COR-L47 (cell line): ENCODE data around the gene BSND.
A peak's percentile ranks its signal among the peaks of the same experiment; 100 is the strongest.

Experiments used
- DNase-seq: peaks from one replicate; lab custom pipeline; 2025; lab: John Stamatoyannopoulos, UW

BSND gene

DNA sequence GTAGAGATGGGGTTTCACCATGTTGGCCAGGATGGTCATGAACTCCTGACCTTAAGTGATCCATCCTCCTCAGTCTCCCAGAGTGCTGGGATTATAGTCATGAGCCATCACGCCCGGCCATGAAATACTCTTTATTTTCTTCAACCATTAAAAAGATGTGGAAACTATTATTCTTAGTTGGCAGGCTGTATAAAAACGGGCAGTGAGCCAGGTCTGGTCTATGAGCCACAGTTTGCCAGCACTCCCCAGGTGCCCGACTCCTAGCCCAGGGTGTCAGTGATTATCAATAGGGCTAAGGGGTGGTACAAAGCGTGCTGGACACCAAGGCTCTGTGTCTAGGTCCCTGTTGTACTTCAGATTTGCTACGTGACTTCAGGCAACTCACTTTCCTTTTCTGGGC, 22.0 kb upstream of the BSND start:
- peak; percentile 89 for DNase-seq

DNA sequence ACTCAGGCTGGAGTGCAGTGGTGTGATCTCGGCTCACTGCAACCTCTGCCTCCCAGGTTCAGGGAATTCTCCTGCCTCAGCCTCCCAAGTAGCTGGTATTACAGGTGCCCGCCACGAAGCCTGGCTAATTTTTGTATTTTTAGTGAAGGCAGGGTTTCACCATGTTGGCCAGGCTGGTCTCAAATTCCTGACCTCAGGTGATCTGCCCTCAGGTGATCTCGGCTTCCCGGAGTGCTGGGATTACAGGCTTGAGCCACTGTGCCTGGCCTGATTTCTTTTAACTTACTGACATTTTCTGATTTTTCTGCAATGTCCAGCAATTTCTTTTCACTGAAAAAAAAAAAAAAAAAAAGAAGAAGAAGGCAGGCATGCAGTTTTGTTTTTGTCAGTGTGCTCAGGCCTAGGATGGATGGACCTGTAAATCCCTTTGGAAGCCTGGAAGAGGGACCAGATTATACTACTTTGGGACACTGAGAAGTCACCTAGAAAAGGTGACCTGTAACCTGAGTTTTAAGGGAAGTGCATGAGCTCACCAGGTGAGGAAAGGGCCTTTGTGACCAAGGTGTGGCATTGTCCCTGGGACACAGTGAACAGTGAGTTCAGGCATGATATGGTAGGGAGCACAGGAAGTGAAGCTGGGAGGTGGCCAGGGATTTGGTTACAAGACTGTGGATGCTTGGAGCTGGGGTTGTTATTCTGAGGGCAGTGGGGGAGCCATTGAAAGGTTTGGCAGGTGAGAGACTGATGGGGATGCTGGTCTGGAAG, 21.0 kb upstream of the BSND start:
- peak; percentile 61 for DNase-seq

GRCh38 chr1:54978528-54979326, 20.0 kb upstream of the BSND start:
- no peak for DNase-seq

GRCh38 chr1:54979327-54979891, 19.3 kb upstream of the BSND start:
- no peak for DNase-seq

GRCh38 chr1:54980046-54980527, 18.6 kb upstream of the BSND start:
- no peak for DNase-seq

DNA sequence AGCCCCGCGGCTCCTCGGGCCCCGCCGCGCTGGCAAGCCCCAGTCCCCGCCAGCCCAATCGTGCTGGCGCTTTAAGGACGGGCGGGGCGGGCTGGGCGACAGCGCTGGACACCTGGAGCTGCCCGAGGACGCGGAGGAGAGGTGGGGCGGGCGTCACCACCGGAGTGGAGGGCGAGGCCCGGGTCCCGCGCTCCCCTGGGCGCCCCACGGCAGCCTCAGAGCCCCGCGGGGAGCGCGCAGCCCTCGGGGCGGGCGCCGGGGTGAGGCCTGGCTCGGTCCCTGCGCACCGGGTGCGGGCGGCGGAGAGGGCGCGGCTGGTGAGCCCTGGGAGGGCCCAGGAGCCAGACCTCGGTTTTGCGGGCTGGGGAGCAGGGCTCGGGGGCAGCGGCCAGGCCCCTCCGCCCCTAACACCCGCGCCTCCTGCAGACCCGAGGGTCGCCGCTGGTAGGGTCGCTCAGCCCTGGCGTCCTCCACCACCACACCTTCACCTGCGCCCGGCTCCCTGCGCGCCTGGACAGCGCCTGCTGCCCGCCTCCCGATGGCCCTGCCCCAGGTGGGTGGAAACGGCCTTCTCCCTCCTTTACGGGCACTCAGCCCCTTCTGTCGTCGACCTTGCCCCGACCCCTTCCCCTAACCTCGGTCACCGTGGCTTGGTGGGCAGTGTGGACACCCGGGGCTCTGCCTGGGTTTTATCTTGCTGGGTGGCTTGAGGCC, 18.0 kb upstream of the BSND start, which contains the start of gene TMEM61:
Gene TMEM61, plus strand, starts transcription at position 101 of the 714 bp plus-strand sequence. Its CDS starts 438 bp downstream, at position 539.
- no peak for DNase-seq

DNA sequence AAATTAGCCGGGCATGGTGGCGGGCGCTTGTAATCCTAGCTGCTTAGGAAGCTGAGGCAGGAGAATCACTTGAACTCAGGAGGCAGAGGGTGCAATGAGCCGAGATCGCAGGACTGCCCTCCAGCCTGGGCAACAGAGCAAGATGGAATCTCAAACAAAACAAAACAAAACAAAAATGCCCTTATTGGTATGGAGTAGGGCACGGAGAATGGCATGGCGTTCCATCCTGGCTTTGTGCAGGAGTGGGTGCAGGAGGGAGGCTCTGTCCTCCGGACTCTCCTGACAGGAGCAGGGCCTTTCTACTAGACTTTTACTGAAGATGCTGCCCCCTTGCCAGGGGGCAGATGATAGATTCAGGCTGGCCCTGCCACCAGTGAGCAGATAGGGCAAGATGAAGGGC, 17.3 kb upstream of the BSND start:
- no peak for DNase-seq

DNA sequence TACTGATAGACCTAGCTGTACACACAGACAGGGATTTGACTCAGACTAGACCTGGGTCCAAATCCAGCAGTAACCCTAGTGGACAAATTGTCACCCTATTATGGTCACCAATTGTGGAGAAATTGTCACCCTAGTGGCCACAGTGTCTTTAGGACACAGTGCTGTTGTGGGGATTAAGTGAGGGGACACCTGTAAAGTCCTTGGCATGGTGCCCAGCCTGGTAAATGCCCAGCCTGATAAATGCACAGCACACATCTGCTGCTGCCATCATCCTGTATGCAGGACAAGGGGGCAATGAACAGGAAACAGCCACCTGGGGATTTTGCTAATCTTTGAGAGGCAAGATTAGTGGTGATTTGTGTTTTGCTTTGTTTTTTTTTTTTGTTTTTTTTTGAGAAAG, 16.0 kb upstream of the BSND start:
- DNase-seq = peak; percentile 99

DNA sequence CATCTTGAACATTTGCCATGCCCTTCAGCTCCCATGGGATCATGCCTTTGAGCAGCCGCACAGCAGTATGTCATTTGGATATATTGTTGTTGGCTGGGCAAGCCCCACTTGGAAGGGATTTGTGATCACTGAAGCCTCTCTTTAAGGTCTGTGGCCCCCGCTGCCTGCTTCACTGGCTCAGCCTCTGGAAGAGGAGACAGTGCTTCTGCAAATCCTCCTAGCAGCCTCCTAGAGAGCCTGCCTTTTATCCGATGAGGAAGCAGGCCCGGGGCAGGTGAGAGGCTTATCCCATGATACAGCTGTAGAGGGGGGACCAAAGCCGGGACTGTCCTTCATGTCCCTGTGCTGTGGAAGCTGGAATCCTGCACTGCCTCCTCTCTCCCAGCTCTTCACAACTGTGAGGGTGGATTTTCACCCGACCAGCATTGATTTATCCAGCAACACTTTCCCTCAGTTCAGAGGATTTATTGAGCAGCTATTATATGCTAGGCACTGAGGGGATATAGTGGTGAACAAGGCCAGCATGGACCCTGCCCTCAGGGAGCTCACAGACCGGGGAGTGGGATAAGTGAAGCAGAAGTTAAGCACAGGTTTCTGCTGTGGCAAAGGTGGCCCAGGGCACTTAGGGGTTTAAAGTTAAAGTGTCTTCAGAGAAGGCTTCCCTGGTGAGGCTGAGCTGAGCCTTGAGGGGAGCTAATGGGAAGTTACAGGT, 14.4 kb upstream of the BSND start:
- DNase-seq = no peak

DNA sequence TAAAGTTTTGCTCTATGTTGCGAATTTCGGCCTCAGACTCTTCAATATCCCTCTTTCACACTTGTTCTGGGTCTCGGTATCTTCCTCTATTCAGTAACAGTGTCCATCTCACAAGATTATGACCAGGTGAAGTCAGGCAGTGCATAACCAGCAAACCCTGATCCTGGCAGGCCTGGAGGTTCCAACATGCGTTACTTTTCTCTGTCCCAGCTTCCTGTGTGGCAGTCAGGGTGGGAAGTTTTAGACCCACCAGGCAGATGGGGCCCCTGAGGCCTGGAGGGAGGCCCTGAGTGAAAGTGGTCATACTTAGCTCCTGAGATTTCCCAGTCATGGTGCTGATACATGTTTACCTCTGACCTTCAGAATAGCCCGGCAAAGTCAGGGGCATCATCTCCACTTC, 13.2 kb upstream of the BSND start:
- no peak for DNase-seq

GRCh38 chr1:54986025-54986424, 12.7 kb upstream of the BSND start:
- DNase-seq = no peak

GRCh38 chr1:54986533-54986932, 12.2 kb upstream of the BSND start:
- no peak for DNase-seq

DNA sequence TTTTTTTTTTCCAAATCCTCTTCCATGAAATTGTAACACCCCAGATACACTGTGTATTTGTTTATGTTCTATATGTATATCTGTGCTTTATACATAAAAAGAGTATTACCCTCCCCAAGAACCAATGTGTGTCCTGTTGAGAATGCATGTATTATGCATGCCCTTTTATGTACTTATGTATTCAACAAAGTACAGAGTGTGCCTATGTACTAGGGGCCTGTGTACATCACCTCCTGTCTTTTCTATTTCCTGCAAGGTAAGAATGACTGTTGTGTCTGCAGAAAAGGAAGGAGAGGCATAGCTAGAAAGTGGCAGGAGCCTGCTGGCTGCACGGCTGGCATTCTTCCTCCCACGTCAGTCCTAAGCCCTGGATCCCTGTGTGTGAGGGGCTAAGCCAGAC, 11.3 kb upstream of the BSND start:
- DNase-seq = no peak

GRCh38 chr1:54987919-54988705, 10.6 kb upstream of the BSND start:
- no peak for DNase-seq

GRCh38 chr1:54988975-54989374, 9.8 kb upstream of the BSND start:
- no peak for DNase-seq

- DNase-seq = peak; percentile 31
These were observed 9.3 kb upstream of the BSND start for GRCh38 chr1:54989473-54989872.

- no peak for DNase-seq
These were observed 8.5 kb upstream of the BSND start for GRCh38 chr1:54989968-54990810.

GRCh38 chr1:54990916-54991315, 7.8 kb upstream of the BSND start:
- DNase-seq = no peak

DNA sequence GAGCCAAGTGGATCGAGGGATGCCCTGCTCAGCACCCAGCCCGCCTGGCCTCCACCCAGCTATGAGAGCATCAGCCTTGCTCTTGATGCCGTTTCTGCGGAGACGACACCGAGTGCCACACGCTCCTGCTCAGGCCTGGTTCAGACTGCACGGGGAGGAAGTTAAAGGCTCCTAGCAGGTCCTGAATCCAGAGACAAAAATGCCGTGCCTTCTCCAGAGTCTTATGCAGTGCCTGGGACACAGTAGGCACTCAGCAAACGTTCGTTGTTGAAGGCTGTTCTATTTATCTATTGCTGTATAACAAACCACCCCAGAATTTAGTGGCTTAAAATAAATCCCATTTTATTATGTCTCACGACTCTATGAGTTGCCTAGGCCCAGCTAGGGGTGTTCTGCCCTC, 6.8 kb upstream of the BSND start:
- DNase-seq = no peak

DNA sequence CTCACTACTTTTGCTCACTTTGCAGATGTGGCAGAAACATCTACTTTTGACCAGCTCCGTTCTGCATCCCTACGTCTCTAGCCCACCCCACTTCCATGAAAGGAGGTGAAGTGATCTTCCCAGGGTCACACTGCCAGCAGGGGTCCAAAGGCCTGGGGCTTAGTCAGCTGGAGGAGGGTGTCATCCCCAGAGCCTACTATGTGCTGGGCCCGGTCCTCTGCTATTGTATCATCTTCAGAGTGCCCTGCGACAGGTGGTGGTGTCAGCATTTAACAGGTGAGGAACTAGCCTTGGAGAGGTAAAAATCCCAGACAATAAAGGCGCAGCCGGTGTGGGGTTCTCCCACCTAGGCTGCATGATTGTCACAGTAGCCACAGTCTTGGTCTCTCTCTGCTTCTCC, 5.6 kb upstream of the BSND start:
- DNase-seq = no peak
